NCI-H226 (cell line): ENCODE measurements around the gene NBPF1.
"Not testable (repeated sequence)": the region's sequence is repeated elsewhere in the genome, so short reads cannot be mapped to it uniquely, and the experiment has no call there.

Experiments
- DNase-seq: peaks from one replicate; pipeline ENCODE4 v3.0.0-alpha.2; 2015

NBPF1 gene

DNA sequence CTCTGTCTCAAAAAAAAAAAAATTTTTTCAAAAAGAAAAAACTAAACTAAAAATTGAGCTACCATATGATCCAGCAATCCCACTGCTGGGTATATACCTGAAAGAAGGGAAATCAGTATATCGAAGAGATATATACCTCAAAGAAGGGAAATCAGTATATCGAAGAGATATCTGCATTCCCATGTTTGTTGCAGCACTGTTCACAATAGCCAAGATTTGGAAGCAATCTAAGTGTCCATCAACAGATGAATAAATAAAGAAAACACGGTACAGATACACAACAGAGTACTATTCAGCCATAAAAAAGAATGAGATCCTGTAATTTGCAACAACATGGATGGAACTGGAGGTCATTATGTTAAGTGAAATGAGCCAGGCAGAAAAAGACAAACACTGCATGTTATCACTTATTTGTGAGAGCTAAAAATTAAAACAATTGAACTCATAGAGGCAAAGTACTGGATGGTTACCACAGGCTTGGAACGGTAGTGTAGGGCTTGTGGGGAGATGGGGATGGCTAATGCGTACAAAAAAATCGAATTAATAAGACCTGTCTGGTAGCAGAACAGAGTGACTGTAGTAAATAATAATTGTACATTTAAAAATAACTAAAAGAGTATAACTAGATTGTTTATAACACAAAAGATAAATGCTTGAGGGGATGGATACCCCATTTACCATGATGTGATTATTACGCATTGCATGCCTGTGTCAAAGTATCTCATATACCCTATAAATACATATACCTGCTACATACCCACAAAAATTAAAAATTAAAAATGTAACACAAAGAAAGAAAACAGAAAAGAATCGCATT lies 28.0 kb upstream of the NBPF1 start:
- DNase-seq, result not testable (repeated sequence)

DNA sequence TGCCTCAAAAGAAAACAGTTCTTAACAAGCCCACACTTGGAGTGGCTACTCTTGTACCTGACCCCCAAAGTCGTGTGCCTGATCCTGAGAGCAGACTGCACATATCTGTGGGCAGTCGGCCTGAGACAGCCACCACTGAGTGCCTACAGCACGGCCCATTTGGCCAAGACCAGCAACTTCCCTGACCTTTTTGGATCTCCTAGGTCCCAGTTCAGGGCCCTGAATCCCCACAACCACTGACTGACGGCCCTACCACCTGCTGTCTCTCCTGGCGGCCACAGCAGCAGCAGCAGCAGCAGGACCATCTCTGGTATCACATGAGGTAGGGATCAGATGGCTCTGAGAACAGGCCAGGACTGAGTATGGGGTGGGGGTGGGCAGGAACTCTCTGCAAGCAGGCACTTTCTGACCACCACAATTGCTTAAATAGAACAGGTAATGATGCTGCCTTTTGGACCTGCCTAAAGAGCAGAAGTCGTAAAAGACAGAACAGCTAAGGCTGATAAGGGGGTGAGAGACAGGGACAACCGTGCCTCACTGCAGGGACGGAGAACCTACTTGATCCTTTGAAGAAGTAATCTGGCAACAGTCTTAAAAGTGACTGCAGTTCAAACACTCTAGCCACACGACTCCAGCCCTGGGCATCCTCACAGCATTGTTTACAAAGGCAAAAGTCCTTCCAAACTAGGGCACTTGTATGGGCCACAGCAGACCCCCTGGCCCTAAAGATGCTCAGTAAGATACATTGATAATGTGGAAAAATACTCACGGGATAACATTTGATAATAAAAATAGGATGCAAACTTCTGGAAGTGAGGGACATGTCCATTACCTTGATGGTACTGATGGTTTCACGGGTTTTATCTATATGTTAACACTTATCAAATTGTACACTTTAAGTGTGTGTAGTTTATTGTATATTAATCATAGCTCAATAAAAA lies 26.0 kb upstream of the NBPF1 start:
- DNase-seq, result not testable (repeated sequence)

GRCh38 chr1:16637941-16638778 lies 24.8 kb upstream of the NBPF1 start:
- not testable (repeated sequence) for DNase-seq

DNA sequence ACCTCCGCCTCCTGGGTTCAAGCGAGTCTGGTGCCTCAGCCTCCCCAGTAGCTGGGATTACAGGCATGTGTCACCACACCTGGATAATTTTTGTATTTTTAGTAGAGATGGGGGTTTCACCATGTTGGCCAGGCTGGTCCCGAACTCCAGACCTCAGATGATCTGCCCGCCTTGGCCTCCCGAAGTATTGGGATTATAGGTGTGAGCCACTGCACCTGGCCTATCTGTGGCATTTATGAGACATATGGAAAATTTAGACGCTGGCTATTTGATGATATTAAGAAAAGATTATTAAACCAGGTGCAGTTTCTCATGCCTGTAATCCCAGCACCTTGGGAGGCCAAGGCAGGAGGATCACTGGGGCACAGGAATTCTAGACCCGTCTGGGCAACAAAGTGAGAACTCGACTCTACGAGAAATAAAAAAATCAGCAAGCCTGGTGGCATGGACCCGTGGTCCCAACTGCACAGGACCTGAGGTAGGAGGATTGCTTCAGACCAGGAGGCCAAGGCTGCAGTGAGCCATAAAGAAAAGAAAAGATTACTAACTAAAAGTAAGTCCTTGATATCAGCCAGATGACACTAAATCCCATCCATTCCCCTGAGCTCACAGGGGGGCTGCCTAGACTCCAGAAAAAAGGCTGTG lies 23.3 kb upstream of the NBPF1 start:
- DNase-seq, result not testable (repeated sequence)

GRCh38 chr1:16635959-16636358 lies 22.6 kb upstream of the NBPF1 start:
- not testable (repeated sequence) for DNase-seq

DNA sequence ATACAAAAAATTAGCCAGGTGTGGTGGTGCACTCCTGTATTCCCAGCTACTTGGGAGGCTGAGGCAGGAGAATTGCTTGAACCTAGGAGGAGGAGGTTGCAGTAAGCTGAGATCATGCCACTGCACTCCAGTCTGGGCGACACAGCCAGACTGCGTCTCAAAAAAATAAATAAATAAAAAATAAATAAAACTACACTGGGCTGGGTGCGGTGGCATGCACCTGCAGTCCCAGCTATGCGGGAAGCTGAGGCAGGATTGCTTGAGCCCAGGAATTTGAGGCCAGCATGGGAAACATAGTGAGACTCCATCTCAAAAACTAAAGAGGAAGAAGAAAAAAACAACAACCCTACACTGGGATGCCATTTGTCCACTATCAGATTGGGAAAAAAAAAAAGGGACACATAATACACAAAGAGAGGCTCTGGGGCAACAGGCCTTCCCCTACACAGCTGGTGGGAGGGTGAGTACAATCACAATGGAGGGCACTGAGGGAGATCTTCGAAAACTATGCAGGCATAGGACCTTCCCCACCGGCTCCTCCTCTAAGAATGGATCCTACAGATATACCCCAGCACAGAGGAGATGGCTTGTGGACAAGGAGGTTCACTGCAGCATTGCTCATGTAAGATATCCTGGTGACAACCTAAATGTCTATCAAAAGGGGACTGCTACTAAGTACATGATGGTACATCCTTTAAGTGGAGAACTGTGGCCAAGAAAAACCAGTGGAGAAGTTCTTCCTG lies 20.3 kb upstream of the NBPF1 start:
- not testable (repeated sequence) for DNase-seq

- not testable (repeated sequence) for DNase-seq
Measured at GRCh38 chr1:16632044-16632850, 18.9 kb upstream of the NBPF1 start.

DNA sequence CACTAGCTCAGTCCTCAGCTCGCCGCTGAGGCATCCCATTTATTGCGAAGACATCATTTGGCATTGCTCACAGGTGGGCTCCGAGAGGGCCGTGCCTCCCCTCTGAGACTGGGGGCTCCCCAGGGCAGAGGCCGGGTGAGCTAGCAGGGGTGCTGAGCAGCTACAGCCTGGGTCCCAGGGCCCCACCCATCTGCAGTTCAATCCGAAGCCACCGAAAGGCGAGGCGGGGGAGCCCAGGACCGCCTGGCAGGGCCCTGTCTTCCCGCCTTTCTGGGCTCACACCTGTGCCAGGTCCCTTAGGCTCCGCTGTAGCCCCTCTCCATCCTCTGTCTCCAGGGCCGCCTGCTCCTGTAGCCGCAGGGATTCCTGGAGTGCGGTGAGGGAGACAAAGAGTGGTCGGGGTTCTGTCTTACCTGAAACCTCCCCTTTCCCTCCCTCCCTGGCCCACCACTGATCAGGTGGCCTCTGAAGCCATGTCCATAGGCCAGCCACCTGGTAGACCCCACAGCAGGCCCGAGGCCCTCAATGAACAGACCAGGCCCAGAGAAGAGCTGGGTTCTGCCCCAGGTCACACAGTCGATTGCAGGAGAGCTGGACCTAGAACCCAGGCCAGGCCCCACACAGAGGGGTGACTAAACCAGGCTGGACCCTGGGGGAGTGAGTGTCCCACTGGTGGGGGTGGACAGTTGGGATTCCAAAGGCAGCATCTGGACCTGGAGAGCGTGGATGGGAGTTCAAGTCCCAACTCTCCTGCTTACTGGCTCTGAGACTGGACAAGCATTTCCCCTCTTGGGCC lies 18.1 kb upstream of the NBPF1 start:
- no peak for DNase-seq

- DNase-seq, result no peak
Measured at GRCh38 chr1:16630661-16631247, 17.4 kb upstream of the NBPF1 start.

GRCh38 chr1:16629916-16630530 lies 16.7 kb upstream of the NBPF1 start:
- not testable (repeated sequence) for DNase-seq

DNA sequence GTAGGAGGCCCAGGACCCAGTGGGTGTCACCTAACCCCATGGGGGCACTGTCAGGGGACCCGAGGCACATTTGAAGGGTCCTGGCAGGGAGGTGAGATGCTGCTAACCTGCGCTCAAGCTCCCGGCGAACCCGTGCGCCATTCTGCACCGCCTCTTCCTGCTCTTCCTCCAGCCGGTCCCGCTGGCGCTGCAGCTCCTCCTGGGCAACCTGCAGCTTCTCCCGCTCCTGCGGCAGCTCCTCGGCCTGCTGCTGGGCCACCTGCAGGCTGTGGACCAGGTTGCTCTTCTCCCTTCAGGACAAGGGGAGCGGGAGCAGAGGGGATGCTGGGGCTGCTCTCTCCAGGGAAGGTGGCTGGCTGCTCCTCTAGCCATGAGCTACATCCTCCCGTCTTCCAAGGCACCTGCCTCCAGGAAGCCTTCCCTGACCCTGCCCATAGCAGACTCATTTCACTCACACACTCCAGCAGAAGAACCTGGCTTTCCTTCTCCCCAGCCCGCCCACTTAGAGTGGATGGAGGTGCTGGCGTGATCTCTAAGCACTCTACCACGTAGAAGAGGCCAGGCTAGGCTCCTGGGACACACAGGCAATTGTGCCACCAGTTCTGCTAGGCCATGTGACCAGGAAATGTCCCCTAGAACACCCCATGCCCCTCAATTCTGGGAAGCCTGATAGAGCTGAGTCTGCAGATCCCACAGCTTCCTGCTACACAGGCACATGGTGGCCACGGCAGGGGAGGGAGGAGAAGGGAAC lies 15.2 kb upstream of the NBPF1 start:
- DNase-seq, result no peak

GRCh38 chr1:16626409-16626983 lies 13.1 kb upstream of the NBPF1 start:
- DNase-seq, result not testable (repeated sequence)

DNA sequence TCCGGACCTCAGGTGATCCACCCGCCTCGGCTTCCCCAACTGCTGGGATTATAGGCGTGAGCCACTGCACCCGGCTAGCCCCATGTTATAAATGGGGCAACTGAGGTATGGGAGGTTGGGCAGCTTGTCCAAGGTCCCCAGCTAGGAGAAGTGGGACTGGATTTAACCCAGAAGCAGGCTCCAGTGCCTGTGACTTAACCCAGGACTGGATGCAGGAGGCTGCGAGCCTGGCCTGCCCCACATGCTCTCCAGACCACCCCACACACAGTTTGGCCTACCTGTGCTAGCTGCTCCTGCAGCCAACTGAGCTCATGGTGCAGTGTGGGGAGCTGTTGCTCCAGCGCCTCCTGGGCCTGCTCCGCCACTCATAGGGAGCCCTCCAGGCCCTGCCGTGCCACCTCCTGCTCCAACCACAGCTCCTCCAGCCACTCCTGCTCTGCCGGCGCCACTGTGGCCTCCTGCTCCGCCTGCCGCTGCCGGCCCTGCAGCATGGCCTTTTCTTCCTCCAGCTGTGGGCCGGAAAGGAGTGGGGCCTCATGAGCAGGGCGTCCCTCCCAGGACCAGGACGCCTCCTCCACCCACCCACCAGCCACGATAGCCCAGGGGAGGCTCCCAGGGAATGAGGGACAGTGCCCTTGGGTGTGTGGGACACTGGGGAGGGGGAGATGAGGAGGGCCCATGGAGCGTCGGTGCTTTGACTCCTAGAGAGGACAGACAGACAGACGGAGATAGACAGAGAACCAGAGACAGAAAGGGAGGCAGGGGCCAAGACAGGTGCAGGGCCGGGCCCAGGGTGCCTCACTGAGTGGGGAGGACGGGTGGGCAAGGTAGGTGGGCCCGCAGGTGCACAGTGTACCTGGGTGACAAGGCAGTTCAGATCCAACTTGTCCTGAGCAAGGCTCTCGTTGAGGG lies 12.4 kb upstream of the NBPF1 start:
- no peak for DNase-seq

DNA sequence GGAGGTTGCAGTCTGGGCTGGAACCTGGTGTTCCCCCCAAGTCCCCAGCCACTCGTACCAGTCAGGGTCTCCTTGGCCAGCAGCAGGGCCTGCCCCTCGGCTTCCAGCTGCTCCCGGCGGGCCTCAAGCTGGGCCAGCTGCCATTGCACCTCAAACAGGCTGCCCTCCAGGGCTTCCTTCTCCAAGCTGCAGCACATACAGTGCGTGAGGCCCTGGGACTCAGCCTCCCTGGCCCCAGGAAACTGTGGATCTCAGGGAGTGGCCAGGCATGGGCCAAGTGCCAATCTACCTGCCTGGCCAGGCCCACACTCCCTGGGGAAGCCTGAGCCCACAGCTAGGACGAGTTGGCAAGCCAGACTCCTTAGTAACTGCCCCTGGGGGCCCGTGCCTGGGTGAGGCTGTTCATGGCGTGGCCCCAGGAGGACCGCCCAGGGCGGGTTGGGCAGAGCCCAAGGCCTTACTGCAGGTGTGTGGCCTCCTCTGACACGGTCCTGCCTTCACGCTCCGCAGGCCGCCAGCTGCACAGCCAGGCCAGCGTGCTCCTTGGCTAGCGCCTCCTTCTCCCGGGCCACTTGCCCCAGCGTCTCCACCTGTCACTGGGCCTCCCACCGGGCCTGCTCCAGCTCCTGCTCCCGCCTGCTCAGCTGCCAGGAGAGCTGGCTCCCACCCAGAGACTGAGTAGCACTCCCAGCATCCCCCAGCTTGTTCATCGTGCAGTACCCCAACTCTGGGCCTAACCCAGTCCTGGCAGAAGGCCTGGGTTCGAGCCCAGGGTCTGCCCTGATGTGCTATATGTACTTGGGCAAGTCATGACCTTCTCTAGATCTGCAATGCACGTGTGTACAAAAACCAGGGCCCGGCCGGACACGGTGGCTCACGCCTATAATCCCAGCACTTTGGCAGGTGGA lies 10.7 kb upstream of the NBPF1 start:
- DNase-seq, result peak; percentile 83

DNA sequence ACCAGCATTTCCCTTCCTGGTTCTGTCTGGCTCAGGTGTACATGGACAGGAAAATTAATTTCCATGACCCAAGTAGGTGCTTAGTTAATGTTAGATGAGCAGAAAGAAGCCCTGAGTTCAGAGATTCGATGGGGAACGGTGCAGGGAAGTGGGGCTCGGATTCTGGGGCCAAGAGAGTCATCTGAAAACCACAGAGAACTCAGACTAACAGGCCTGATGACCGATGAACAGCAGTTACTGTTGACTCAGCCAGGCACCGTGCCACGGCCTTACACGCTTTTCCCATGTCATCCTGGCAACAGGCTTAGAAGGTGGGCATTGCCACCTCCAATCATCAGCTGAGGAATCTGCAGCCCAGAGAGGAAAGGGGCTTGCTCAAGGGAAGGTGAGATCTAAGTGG lies 10.0 kb upstream of the NBPF1 start:
- DNase-seq, result peak; percentile 72
